Esophagus squamous epithelium (tissue), 5 donors: ENCODE results near the gene RHOH. TPM values are rescaled to one million over a fixed set of nuclear protein-coding genes. Genes with fewer than 3 reads are reported as not detected.

Experiments
- DNase-seq: peaks from one replicate; lab custom pipeline; 2025; lab: John Stamatoyannopoulos, UW
- H3K27ac ChIP-seq, 4 donors: fragments of 200-600 bp; sonication (generic); one replicate each; pipeline ENCODE4 v1.5.1; 2016 to 2019; ENCODE audit warnings: mild to moderate bottlenecking in 1 of 4
- H3K27me3 ChIP-seq, 4 donors: fragments of 200-600 bp; sonication (generic); 1 replicate in 3 of 4; 2 replicates in 1 of 4; pipeline versions ENCODE4 v1.5.1 to v1.6.0; 2017 to 2021; ENCODE audit warnings: antibody characterized with exemption in 1 of 4
- H3K36me3 ChIP-seq, 3 donors: fragments of 200-600 bp; sonication (generic); one replicate each; pipeline ENCODE4 v1.5.1; 2016 to 2019
- H3K4me1 ChIP-seq, 3 donors: fragments of 200-600 bp; sonication (generic); one replicate each; pipeline ENCODE4 v1.5.1; 2017 to 2019
- H3K4me3 ChIP-seq, 4 donors: fragments of 200-600 bp; sonication (generic); 1 replicate in 3 of 4; 2 replicates in 1 of 4; pipeline ENCODE4 v1.5.1; 2016 to 2019; ENCODE audit warnings: mild to moderate bottlenecking in 2 of 4, moderate library complexity in 1 of 4
- H3K9me3 ChIP-seq, 3 donors: fragments of 200-600 bp; sonication (generic); one replicate each; pipeline ENCODE4 v1.5.1; 2016 to 2019
- POLR2A ChIP-seq, 4 donors: fragments of 450-650 bp; IDR thresholded peaks; one replicate each; pipeline ENCODE4 v1.6.1; 2017; ENCODE audit warnings: antibody characterized with exemption in 4 of 4, mild to moderate bottlenecking in 4 of 4, moderate library complexity in 3 of 4
- whole genome bisulfite sequencing, 2 donors: methylation state at CpG; one replicate each; pipeline ENCODE4 v1.1.5; 2018; 5-methylcytosine and 5-hydroxymethylcytosine counted together
- intact Hi-C: fragments of 100-400 bp; cut with DNase I; formaldehyde crosslinking; loops from one replicate; pipeline ENCODE4 v1.15.0; 2022
- total RNA-seq, 4 donors: library from RNA; depleted of rRNA; stranded (reverse); fragments of >200 nt; gene quantifications; one replicate each; pipeline ENCODE4 v1.1.0, GENCODE V29; 2016
- TF ChIP-seq, protein P1 (sequence below), 6 experiments: fragments of 450-650 bp in 4 of 6; fragments of 200-600 bp in 2 of 6; sonication (generic) in 2 of 6; IDR thresholded peaks; one replicate each; pipeline ENCODE4 v1.5.1; 2016 to 2019; ENCODE audit warnings: antibody characterized with exemption in 6 of 6, mild to moderate bottlenecking in 4 of 6, moderate library complexity in 4 of 6
- donor health status: DM: yes; HTN: yes; CAD: no.

RHOH gene
- total RNA-seq, 4 donors from 2014 or later: 0.79 to 5.0 (median 2.2) TPM

DNA sequence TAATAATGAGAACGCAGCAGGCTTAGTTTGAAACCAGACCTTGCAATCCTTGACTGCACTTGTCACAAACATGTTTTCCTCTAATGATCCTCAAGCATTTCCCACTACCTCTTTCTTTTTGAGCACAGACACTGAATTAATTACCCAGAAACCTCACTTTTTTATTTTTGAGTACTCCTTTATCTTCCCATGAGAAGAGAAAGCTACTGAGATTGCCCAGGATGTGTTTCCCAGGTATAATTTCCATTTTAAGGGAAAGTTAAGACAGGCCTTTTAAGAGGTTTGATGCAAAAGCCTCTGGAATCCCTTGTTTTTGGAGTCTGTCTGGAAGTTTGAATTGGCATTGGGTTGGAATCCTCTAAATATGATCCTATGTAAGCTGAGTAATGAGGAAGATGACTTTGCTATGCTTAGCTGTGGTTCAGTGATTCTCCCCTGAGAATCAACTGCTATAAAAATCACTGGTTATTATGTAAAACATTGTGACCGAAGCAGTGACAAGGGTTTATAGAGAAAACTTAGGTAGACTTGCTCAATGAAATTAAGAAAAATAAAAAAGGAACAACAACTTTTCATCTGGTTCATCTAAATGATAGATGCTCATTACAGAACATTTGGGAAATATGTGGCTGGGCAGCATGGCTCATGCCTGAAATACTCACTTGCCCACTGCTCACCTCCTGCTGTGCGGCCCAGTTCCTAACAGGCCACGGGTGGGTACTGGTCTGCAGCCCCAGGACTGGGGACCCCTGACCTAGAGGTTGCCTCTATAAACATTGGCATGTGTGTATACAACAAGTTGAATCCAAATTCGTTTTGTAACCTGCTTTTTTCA lies 10.8 kb upstream of the RHOH start:
- peaks cover 0 to 11% (median 6%) of the 10 kb centered on the region in 3 donors for H3K4me1 ChIP-seq
- no peaks in the 10 kb centered on the region for H3K36me3 ChIP-seq
- H3K27ac ChIP-seq: no peak overlapping the region
- intact Hi-C loops: no loop called here
- no peaks in the 10 kb centered on the region for H3K27me3 ChIP-seq
- DNase-seq: no peak
- H3K9me3 ChIP-seq: no peaks in the 10 kb centered on the region
- WGBS, 2 donors: 67 to 71% methylated on average over 5 of the region's 5 CpGs
- H3K4me3 ChIP-seq: no peak overlapping the region
- TF ChIP-seq, protein P1, sequence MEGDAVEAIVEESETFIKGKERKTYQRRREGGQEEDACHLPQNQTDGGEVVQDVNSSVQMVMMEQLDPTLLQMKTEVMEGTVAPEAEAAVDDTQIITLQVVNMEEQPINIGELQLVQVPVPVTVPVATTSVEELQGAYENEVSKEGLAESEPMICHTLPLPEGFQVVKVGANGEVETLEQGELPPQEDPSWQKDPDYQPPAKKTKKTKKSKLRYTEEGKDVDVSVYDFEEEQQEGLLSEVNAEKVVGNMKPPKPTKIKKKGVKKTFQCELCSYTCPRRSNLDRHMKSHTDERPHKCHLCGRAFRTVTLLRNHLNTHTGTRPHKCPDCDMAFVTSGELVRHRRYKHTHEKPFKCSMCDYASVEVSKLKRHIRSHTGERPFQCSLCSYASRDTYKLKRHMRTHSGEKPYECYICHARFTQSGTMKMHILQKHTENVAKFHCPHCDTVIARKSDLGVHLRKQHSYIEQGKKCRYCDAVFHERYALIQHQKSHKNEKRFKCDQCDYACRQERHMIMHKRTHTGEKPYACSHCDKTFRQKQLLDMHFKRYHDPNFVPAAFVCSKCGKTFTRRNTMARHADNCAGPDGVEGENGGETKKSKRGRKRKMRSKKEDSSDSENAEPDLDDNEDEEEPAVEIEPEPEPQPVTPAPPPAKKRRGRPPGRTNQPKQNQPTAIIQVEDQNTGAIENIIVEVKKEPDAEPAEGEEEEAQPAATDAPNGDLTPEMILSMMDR (IDR thresholded peaks at IDR 0.05): no peak

DNA sequence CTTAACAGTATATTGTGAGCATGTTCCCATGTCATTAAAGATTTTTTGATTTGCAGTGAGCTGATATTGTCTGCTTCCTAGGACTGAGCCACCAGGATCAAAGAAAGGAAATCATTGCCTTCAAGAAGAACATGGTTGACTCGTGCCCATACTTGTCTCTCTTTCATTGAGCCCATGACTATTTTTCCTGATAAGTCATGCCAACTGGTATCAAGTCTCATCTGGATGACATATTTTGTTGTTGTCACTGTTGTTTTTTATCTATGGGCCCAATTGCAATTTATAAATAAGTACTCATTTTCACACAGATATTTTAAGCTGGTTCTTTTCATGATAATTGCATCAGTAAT lies 10.2 kb upstream of the RHOH start:
- Histone ChIP-seq H3K36me3 (no peaks in the 10 kb centered on the region), H3K9me3 (no peaks in the 10 kb centered on the region), H3K4me1 (peaks cover 0 to 11% (median 6%) of the 10 kb centered on the region in 3 donors), H3K27me3 (no peaks in the 10 kb centered on the region), H3K4me3 (no peak overlapping the region), H3K27ac (no peak overlapping the region)
- intact Hi-C loops: no loop called here
- TF ChIP-seq, protein P1 (IDR thresholded peaks at IDR 0.05): no peak
- TF ChIP-seq POLR2A (IDR thresholded peaks at IDR 0.05): no peak
- DNase-seq: no peak
- WGBS, 2 donors: 42 to 47% methylated on average over 1 of the region's 1 CpG

DNA sequence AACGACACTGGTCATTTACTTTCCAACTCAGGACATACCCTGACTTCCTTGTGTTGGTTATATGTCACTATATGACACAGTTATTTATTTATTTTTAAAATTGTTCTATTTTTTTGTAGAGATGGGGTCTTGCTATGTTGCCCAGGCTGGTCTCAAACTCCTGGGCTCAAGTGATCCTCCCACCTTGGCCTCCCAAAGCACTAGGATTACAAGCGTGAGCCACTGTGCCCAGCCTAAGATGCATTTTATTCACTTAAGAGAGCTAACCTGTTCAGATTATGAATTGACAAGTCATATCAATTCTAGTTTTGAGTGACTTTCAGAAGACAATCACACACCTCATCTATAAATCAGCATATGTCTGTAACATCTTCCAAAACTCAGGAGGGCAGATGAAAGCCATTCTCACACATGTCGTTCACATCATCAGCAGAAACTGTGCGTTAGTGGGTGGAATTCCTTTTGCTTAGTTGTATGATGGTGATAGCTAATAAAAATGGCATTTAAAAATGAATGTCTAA lies 9.4 kb upstream of the RHOH start:
- no peak overlapping the region for H3K27ac ChIP-seq
- H3K27me3 ChIP-seq: no peaks in the 10 kb centered on the region
- H3K9me3 ChIP-seq: no peaks in the 10 kb centered on the region
- WGBS, 2 donors: 77 to 88% methylated on average over 3 to 4 of the region's 4 CpGs
- no peak for TF ChIP-seq POLR2A (IDR thresholded peaks at IDR 0.05)
- TF ChIP-seq, protein P1 (IDR thresholded peaks at IDR 0.05): no peak
- peaks cover 0 to 11% (median 6%) of the 10 kb centered on the region in 3 donors for H3K4me1 ChIP-seq
- H3K36me3 ChIP-seq: no peaks in the 10 kb centered on the region
- no peak overlapping the region for H3K4me3 ChIP-seq
- no peak for DNase-seq
- intact Hi-C loops: no loop called here

DNA sequence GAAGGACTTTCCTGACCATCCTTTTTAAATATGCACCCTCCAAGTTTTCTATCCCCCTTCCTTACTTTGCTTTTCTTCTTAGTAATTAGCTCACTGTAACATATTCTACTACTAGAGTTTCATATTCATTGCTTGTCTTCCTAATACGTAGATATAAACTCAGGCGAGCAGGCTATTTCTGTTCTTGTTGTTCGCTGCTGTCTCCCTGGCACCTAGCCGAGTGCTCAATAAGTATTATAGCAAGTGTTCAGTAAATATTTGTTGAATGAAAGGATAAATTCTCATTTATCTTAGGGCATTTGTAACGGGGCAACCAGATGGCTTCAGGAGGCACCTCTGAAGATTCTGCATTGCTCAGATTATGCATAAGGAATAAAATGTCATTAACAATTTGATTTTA lies 6.8 kb upstream of the RHOH start:
- intact Hi-C loops: no loop called here
- H3K4me3 ChIP-seq: no peak overlapping the region
- H3K36me3 ChIP-seq: no peaks in the 10 kb centered on the region
- peaks cover 0 to 11% (median 3%) of the 10 kb centered on the region in 3 donors for H3K4me1 ChIP-seq
- H3K9me3 ChIP-seq: no peaks in the 10 kb centered on the region
- H3K27me3 ChIP-seq: no peaks in the 10 kb centered on the region
- 48 to 50% methylated on average over 5 of the region's 5 CpGs for WGBS, 2 donors
- H3K27ac ChIP-seq: no peak overlapping the region
- TF ChIP-seq POLR2A (IDR thresholded peaks at IDR 0.05): no peak
- TF ChIP-seq, protein P1 (IDR thresholded peaks at IDR 0.05): no peak
- DNase-seq: no peak

DNA sequence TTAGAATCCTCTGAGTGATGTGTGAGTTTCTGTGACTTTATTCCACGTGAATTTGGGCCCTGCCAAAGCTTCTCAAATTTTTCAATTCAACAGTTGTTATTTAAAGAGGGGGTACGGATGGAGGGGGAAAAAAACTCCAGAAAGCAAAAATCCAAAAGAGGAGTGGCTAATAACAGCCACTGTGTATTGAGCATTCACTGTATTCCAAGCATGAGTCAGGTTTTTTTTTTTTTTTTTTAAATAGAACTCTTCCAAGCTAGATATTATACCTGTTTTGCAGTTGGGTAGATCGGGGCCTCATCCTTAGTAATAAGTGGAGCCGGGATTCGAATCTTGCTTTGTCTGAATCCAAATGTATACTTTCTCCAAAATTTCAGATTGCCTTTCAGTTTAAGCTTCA lies 6.4 kb upstream of the RHOH start:
- H3K27ac ChIP-seq: peak overlapping the region in 1 of 4 donors; percentile 50
- 60 to 72% methylated on average over 5 of the region's 5 CpGs for WGBS, 2 donors
- H3K9me3 ChIP-seq: no peaks in the 10 kb centered on the region
- DNase-seq: no peak
- TF ChIP-seq POLR2A (IDR thresholded peaks at IDR 0.05): no peak
- TF ChIP-seq, protein P1 (IDR thresholded peaks at IDR 0.05): no peak
- H3K4me3 ChIP-seq: peak overlapping the region in 1 of 4 donors; percentile 14
- intact Hi-C loops: no loop called here
- no peaks in the 10 kb centered on the region for H3K27me3 ChIP-seq
- H3K36me3 ChIP-seq: no peaks in the 10 kb centered on the region
- H3K4me1 ChIP-seq: peaks cover 0 to 11% (median 3%) of the 10 kb centered on the region in 3 donors
